ENCODE data around the gene WNK2.

WNK2 gene

DNA sequence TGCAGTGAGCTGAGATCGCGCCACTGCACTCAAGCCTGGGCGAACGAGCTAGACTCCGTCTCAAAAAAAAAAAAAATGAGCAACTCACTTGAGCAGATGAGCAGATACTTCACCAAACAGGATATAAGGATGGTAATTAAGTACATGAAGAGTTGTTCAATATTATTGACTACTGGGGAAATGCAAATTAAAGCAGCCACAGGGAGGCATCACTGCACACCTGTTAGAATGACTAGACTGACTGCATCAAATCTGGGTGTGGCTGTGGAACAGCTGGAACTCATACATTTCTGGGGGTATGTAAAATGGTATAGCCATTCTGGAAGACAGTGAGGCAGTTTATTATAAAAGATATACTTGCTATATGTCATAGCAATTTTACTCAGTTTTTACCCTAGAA, 93.0 kb downstream of the WNK2 start:
- Histone ChIP-seq H2AFZ (ENCODE audit: low read depth) (no peak overlapping the region), H3K4me2 (no peak overlapping the region), H3K9ac (no peak overlapping the region), H4K20me1 (ENCODE audit: insufficient read depth) (no peaks in the 10 kb centered on the region), H3K4me3 (IDR thresholded peaks at IDR 0.05; ENCODE audit: insufficient read depth, low read depth, low read length) (no peak overlapping the region), H3K27ac (no peak overlapping the region), H3K36me3 (ENCODE audit: insufficient read depth) (no peaks in the 10 kb centered on the region), H3K27me3 (ENCODE audit: insufficient read depth, low read depth) (no peaks in the 10 kb centered on the region), H3K4me1 (ENCODE audit: low read depth, poor library complexity, severe bottlenecking) (peaks cover 28% of the 10 kb centered on the region), H3K79me2 (ENCODE audit: insufficient read depth, low read depth) (no peaks in the 10 kb centered on the region)
- TF ChIP-seq, protein P1, sequence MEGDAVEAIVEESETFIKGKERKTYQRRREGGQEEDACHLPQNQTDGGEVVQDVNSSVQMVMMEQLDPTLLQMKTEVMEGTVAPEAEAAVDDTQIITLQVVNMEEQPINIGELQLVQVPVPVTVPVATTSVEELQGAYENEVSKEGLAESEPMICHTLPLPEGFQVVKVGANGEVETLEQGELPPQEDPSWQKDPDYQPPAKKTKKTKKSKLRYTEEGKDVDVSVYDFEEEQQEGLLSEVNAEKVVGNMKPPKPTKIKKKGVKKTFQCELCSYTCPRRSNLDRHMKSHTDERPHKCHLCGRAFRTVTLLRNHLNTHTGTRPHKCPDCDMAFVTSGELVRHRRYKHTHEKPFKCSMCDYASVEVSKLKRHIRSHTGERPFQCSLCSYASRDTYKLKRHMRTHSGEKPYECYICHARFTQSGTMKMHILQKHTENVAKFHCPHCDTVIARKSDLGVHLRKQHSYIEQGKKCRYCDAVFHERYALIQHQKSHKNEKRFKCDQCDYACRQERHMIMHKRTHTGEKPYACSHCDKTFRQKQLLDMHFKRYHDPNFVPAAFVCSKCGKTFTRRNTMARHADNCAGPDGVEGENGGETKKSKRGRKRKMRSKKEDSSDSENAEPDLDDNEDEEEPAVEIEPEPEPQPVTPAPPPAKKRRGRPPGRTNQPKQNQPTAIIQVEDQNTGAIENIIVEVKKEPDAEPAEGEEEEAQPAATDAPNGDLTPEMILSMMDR (conservative IDR thresholded peaks at IDR 0.05; ENCODE audit: low read depth, low read length): no peak

DNA sequence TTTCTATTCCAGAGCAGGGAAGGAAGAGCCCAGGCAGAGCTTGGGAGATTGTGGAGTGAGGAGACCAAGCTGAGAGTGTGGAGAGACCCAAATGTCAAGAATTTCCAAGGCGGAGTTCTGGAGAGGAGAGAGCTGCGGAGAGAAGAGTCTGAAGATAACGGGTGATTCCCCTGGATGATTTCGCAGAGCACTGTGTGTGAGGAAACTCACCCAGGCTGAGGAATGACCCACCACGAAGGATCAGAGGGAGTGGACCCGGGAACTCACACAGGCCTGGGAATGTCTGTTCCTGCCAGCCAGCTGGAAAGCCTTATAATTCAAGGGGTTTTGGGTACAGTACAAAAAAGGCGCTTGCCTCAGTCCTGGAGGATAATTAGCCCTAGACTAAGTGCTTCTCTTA, 94.2 kb downstream of the WNK2 start:
- no peak overlapping the region for H3K4me2 ChIP-seq
- H3K4me1 ChIP-seq (ENCODE audit: low read depth, poor library complexity, severe bottlenecking): peaks cover 18% of the 10 kb centered on the region
- H3K4me3 ChIP-seq (IDR thresholded peaks at IDR 0.05; ENCODE audit: insufficient read depth, low read depth, low read length): no peak overlapping the region

DNA sequence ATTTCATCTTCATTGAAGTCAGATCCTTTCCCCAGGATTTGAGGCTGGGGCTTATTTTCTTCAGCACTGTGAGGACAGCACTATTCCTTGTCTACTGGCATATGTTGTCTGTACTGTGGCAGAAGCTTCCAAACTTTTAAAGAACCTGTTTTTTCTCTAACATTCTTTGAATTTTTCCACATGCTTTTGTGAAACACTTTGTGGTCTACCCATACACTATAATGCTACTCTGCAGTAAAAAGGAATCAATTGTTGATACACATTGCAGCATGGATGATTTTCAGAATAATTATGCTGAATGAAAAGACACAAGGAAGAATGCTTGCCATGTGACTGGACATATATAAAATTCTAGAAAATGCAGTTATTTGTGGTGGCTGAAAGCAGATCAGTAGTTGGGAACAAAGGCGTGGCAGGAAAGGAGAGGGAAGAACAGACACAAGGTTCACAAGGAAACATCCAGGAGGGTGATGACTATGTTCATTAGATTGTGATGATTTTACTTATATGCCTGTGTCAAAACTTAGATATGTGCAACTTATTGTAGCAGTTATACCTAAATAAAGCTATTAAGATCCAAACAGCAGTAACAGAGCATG, 96.8 kb downstream of the WNK2 start:
- H3K27me3 ChIP-seq (ENCODE audit: insufficient read depth, low read depth): no peaks in the 10 kb centered on the region
- H3K9ac ChIP-seq: no peak overlapping the region
- no peak overlapping the region for H3K27ac ChIP-seq
- H3K4me3 ChIP-seq (IDR thresholded peaks at IDR 0.05; ENCODE audit: insufficient read depth, low read depth, low read length): no peak overlapping the region
- H3K36me3 ChIP-seq (ENCODE audit: insufficient read depth): no peaks in the 10 kb centered on the region
- peaks cover 32% of the 10 kb centered on the region for H3K4me1 ChIP-seq (ENCODE audit: low read depth, poor library complexity, severe bottlenecking)
- no peaks in the 10 kb centered on the region for H3K79me2 ChIP-seq (ENCODE audit: insufficient read depth, low read depth)
- H3K4me2 ChIP-seq: no peak overlapping the region
- H4K20me1 ChIP-seq (ENCODE audit: insufficient read depth): no peaks in the 10 kb centered on the region
- TF ChIP-seq, protein P1 (conservative IDR thresholded peaks at IDR 0.05; ENCODE audit: low read depth, low read length): no peak
- no peak overlapping the region for H2AFZ ChIP-seq (ENCODE audit: low read depth)

More for the DNA sequence above, 94.2 kb downstream of the WNK2 start:
- Histone ChIP-seq H3K27ac (no peak overlapping the region), H4K20me1 (ENCODE audit: insufficient read depth) (no peaks in the 10 kb centered on the region), H3K9ac (no peak overlapping the region), H2AFZ (ENCODE audit: low read depth) (no peak overlapping the region), H3K36me3 (ENCODE audit: insufficient read depth) (no peaks in the 10 kb centered on the region), H3K27me3 (ENCODE audit: insufficient read depth, low read depth) (no peaks in the 10 kb centered on the region), H3K79me2 (ENCODE audit: insufficient read depth, low read depth) (no peaks in the 10 kb centered on the region)
- TF ChIP-seq, protein P1 (conservative IDR thresholded peaks at IDR 0.05; ENCODE audit: low read depth, low read length): no peak

DNA sequence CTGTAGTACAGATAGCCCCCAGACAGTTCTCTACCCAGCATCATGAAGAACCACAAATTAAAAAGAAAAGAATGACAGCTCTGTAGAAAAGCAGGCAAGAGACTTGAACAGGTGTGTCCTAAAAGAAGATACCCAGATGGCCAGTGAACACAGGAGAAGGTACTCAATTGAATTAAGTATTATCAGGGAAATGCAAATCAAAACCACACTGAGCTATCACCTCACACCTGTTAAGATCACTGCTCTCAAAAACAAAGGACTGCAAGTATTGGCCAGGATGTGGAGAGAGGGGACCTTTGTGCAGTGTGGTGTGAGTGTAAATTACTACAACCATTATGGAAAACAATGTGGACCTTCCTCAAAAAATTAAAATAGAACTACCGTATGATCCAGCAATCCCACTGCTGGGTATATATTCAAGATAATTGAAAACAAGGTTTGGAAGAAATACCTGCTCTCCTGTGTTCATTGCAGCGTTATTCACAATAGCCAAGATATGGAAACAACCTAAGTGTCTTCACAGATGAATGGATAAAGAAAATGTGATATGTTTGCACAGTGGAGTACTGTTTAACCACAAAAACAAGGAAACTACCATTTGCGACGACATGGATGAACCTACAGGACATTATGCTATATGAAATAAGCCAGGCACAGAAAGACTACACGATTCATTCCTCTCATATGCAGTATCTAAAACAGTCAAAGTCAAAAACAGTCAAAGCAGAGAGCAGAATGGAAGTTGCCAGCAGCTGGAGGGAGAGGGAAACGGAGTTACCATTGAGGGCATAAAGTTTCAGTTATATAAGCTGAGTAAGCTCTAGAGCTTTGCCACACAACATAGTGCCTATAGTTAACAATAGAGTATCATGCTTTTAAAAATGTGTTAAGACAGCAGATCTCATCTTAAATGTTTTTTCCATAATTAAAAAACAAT, 102.6 kb downstream of the WNK2 start:
- Histone ChIP-seq H3K36me3 (ENCODE audit: insufficient read depth) (no peaks in the 10 kb centered on the region), H3K79me2 (ENCODE audit: insufficient read depth, low read depth) (no peaks in the 10 kb centered on the region), H2AFZ (ENCODE audit: low read depth) (no peak overlapping the region; the same call in 1 of the 2 replicates), H3K4me2 (peak overlapping the region; percentile 56), H3K27me3 (ENCODE audit: insufficient read depth, low read depth) (no peaks in the 10 kb centered on the region), H3K4me1 (ENCODE audit: low read depth, poor library complexity, severe bottlenecking) (peaks cover 54% of the 10 kb centered on the region), H4K20me1 (ENCODE audit: insufficient read depth) (no peaks in the 10 kb centered on the region), H3K27ac (peak overlapping the region; percentile 65), H3K4me3 (IDR thresholded peaks at IDR 0.05; ENCODE audit: insufficient read depth, low read depth, low read length) (no peak overlapping the region), H3K9ac (no peak overlapping the region; the same call in 1 of the 2 replicates)
- TF ChIP-seq, protein P1 (conservative IDR thresholded peaks at IDR 0.05; ENCODE audit: low read depth, low read length): no peak

Measured in KMS-11 (cell line).